ENCODE measurements around the gene CBX2.

CBX2 gene

DNA sequence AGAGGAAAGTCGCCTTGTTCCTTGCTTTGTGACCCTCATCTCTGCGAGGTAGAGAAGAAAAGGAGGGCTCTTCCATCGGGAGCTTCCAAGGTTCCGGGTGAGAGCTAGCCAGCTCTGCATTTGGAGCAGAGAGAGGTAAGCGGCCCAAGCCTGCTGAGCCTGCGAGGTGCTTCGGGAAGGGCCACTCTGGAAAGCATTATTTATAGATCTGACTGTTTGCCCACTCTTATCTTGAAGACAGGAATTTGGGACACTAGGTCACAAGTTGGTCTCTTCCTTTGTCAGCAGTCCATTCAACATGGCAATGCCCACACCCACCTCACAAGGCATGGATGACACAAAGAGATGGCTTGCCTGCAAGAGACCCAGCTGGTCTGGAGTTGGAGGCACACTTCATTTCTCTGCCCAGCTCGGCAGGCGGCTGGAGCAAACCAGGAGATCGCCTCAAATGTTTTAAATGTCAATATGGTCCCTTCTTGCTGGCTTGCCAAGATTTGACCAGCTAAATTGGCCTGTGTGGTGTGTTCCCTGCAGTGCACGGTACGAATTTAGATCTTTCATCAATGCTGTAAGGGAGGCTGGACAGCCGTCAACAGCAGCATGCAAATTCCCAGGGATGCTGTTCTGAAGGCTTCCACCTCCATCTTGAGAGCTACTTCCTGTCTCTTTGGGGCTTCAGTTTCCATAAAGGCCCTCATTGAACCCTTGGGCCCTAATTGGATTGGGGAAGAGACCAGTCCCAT lies 41.8 kb downstream of the CBX2 start:
- peak in 1 of 10 donors; percentile 56 for DNase-seq
- intact Hi-C loops (cut with DNase I) = no loop called here

DNA sequence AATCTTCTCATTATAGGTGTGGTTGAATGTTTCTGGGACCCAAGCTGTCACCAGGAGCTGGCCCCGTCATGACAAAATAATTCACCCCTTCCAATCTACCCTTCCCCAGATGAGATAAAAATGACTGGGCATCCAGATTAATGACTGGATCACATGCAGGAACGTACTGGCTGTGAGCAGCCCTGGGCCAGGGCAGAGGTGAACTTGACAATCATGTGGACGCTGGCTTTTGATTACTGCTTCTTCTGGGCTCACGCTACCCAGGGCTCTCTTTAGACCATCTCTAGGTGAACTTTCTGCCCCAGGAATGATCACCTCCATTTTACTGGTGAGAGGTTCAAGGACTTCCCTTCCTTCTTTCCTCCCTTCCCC lies 43.0 kb downstream of the CBX2 start:
- intact Hi-C loops (cut with DNase I) = no loop called here
- DNase-seq = no peak

DNA sequence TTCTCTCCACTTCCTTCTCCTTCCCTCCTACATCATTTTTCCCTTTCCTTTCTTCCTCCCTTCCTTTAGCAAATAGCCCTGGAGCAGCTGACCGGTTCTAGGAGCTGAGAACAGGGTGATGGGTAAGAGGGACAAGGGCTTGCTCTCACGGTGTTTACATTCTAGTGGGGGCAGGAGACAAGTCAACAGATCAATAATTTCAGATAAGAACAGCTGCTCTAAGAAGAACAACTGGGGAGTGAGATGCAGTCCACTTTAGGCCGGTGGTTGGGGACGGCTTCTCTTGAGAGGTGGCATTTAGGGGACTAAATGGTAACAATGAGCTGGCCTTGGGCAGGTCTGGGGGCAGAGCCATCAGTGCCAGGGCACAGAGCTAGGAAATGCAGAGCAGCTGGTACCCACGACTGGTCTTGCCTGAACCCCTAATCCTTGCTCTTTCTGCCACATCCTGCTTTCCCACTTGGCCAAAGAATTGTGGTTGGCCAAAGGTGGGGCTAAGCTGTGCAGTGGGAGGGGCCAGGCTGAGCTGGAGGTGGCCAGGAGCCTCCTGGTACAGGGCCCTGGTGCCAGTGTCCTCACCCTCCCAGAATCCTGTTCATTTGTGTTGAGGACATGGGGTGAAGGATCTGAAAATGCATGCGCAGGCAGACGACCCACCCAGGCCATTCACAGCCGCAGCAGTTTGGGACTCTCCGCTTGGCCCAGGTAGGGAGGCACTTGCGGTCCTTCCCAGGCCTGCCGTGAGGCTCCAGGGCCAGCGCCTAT lies 43.6 kb downstream of the CBX2 start:
- DNase-seq = no peak
- intact Hi-C loops (cut with DNase I) = no loop called here

DNA sequence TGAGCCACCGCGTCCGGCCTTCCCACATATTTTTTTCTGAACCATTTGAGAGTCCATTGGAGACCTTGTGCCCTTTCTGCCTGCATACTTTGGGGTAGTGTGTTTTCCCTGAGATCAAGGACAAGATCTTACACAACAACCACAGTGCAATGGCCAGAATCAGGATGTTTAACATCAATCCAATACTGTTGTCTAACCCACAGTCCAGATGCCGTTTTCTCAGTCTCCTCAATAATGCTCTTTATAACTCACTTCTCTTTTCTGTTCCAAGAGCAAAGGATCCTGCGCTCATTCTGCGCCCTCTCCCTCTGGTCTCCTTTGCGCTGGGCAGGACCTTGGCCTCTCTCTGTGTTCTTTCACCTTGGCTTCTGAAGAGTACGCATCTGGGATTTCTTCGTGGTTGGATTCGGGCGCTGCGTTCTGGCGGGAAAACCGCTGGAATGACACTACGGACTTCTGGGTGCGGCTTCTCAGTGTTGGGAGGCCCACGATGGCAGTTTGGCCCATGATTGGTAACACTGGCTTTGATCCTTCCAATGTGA lies 44.7 kb downstream of the CBX2 start:
- DNase-seq = peak in 1 of 10 donors; percentile 2
- intact Hi-C loops (cut with DNase I) = no loop called here

DNA sequence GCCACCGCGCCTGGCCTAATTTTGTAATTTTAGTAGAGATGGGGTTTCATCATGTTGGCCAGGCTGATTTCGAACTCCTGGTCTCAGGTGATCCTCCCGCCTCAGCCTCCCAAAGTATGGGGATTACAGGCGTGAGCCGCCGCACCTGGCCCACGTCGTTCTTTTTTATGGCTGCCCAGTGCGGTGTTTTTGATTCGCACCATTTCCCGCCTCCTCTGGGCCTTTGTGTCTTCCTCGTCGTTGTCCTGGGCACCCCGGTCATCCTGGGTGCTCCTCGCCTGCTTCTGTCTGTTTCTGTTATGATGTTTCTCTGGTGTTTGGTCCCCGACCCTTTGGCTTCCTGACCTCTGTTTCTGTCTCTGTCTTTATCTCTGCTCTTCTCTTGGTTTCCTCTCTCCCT lies 46.3 kb downstream of the CBX2 start:
- intact Hi-C loops (cut with DNase I) = no loop called here
- no peak for DNase-seq

DNA sequence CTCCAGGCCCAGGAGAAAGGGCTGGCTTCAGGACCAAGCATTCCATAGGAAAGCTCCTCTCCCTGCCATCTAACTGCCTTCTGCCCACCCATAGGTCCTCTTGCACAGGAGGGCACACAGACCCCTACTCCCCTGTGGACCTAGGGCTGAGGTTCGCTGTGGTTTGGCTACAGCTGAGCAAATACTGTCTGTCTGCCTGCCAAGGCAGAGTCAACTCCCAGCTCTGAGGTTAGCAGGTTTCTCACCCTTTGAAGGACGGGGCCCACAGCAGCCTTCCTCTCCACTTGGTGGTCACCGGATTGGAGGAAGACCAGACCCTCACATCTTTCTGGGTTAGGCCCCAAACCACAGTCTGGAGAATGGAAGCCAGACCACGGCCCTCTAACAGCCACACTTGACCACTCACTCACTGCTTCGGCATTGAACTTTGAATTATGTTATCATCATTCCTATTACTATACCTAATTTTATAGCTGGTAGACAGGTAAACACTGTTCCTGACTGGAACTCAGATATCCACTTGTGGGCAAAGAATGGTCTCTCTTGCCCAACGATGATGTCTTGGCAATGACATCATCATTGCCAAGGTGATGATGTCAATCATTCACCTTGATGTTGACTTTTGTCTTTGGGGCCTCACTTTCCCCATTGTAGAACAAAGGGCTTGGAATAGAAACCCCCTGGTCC lies 47.1 kb downstream of the CBX2 start:
- intact Hi-C loops (cut with DNase I) = no loop called here

DNA sequence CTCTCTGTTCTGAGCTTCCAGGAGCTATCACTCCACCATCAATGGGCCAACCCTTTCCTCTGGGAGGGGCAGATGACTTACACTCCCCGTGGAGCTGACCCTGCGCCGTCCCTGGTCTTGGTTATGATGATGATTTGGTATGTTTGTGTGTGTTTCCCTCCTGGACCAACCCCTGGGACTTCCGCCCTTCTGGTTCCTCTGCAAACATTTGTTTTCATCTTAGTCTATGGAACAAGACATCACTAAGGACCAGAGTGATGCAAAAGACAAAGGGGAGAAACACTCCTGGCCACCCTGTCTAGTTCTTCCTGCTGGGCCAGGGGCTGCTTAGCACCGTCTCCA lies 47.6 kb downstream of the CBX2 start:
- DNase-seq = no peak
- intact Hi-C loops (cut with DNase I) = no loop called here

More for the DNA sequence above, 47.1 kb downstream of the CBX2 start:
- no peak for DNase-seq

DNA sequence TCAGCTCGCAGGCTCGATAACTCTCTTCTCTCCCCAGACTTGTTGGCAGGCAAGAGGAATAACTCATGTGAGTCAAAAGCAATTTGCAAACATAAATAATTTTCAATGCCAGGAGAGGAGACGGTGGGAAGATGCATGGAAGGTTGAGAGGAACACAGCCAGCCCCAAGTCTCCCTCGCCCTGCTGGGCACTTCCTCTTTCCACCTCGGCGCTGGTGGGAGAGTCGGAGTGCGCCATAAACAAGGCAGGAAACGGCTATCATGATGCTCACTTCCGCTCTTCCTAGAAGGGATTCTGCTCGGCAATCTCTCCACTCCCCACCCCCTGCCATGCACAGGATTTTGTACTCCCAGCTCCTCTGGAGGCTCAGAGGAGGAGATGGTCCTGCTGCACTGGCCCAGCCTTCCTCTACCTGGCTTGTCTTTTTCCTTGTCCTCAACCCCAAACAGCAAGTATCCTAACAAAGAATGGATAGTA lies 48.3 kb downstream of the CBX2 start:
- no peak for DNase-seq
- intact Hi-C loops (cut with DNase I) = no loop called here

DNA sequence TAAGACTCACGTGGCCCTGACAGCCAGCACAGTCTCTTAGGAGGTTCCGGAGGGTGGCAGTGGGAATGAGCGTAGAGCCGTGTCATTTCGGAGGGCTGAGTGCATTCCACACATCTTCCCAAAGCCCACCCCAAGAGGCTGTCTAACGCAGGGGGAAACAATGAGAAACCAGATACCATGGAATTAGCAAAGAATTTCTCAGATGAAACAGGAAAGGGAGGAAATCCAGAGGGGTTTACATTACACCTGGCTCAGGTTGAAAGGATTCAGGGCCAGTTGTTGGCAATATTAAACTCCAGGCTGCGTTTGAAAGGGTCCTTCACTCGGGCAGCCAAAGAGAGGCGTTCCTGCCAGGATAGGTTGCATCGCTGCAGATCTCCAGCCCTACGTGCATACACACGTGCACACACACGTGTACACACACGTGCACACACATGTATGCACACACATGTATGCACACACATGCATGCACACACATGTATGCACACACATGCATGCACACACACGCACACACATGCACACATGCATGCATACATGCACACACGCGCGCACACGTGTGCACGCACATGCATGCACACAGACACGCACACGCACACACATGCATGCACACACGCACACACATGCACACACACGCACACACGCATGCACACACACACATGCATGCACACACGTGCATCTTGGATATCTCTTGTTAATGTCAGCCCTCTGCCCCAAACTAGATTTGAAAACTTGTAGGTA lies 49.1 kb downstream of the CBX2 start:
- intact Hi-C loops (cut with DNase I) = no loop called here
- no peak for DNase-seq

DNA sequence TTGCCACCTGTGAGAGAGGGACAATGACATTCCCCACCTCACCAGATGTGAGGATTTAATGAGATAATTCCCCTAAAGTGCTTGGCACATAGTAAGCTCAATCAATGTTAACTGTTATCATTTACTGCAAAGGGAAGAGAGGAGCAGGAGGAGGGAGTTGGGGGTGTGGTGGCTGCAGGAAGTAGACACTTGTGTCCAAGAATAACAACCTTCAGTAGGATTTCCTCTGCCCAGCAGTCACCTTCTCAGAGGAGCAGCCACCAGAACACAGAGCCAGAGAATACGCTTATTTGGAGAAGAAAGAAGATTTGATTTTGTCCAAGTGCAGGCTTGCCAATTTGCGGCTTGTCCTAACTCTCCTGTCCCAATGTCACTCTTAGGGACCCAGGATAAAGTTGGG lies 51.1 kb downstream of the CBX2 start:
- intact Hi-C loops (cut with DNase I) = no loop called here

DNA sequence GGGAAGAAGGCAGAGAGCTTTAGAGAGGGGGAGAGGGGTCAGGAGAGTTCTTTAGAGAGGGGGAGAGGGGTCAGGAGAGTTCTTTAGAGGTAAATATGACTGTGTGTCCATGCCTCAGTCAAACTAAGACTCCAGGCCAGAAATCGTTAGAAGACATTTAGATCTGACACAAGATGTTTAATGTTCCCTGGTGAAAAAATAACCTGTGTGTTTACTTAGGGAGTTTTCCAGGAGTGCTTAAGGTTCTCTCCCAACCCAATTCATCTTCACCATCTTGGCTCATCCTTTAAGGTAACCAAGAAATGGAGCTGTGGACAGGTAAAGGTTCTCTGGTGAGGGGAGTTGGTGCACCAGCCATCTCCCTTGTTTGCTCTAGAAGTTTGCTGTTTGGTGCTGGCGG lies 51.5 kb downstream of the CBX2 start:
- no peak for DNase-seq

More for the DNA sequence above, 51.1 kb downstream of the CBX2 start:
- no peak for DNase-seq

DNA sequence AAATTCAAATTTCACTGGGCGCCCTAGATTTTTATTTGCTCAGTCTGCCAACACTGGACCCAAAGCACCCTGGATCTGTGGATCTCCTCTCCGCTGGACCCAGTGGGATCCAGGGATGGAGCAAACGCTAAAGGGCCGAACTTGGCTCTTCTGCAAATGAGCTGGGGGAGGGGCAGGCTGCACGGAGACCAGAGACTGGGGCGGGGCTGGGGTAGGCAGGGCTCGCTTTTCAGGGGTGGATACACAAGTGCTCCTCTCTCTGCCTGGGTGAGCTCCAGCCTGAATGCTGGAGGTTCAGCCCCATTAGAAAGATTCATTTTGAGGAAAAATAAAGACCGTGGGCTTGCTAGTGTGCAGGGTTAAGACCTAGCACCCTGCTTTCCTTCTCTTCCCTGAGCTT lies 52.4 kb downstream of the CBX2 start:
- intact Hi-C loops (cut with DNase I) = no loop called here
- no peak for DNase-seq

More for the DNA sequence above, 51.5 kb downstream of the CBX2 start:
- intact Hi-C loops (cut with DNase I) = no loop called here

DNA sequence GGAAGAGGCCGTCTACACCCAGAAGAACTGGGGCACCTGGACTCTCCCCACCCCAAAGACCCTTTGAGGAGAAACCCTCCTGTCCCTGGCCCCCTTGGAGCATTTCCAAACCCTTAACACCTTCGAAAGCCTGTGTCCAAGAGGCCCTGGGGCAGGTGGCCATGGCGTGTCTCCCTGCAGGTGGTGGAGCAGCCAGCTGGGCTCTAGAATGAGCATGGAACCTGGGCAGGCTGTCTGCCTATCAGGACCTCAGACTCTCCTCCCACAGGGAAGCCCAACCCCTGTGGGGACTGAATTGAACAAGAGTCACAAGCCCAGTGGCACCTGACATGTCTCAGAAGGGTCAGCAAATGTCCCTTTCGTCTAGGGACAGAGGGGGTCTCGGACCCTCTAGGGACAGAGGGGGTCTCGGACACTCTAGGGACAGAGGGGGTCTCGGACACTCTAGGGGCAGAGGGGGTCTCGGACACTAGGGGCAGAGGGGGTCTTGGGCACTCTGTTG lies 52.9 kb downstream of the CBX2 start:
- no peak for DNase-seq
- intact Hi-C loops (cut with DNase I) = no loop called here

DNA sequence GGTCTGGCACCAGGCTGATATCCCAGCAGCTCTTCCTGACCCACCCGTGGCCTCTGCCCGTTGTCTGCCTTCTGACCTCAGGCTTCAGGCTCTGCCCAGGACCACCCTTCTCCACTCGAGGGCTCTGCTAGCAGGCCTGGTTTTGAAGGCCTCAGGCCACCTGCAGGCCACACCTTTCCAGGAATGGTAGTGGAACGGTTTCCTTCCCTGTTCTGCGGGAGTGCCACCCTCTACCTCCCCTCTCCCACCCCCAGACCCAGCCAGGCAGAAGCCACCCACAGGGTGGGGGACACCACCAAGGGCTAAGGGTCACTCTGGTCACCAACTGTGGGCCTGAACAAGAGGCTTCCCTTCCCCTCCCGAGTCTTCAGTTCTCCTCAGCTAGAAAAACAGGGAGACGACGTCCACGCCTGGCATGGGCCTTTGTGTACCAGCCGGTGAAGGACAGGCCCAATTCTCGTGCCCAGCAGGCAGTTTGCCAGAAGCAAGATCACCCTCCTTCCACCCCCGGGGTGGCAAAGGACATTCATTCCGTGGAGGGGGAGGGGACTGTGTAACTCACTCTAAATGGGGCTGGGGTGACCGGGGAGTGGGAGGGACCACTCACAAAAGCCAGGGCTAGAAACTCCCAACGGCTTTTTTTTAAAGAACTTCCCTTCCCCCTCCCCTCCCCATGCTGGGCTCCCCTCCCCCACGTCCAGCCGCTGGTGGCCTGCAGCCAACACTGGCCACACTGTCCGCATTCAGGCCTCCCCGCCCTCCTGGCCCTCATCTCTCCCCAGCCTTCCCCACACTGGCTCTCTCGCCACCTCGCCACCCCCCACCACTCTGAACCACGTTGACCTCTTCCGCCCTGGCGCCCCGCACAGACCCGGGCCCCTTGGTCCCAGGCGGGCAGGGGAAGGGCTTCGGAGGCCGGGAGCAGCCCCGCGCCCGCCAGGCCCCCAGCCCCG lies 53.6 kb downstream of the CBX2 start:
- peak; percentile 62 to 97 (median 81) for DNase-seq
- intact Hi-C loops (cut with DNase I) = no loop called here

DNA sequence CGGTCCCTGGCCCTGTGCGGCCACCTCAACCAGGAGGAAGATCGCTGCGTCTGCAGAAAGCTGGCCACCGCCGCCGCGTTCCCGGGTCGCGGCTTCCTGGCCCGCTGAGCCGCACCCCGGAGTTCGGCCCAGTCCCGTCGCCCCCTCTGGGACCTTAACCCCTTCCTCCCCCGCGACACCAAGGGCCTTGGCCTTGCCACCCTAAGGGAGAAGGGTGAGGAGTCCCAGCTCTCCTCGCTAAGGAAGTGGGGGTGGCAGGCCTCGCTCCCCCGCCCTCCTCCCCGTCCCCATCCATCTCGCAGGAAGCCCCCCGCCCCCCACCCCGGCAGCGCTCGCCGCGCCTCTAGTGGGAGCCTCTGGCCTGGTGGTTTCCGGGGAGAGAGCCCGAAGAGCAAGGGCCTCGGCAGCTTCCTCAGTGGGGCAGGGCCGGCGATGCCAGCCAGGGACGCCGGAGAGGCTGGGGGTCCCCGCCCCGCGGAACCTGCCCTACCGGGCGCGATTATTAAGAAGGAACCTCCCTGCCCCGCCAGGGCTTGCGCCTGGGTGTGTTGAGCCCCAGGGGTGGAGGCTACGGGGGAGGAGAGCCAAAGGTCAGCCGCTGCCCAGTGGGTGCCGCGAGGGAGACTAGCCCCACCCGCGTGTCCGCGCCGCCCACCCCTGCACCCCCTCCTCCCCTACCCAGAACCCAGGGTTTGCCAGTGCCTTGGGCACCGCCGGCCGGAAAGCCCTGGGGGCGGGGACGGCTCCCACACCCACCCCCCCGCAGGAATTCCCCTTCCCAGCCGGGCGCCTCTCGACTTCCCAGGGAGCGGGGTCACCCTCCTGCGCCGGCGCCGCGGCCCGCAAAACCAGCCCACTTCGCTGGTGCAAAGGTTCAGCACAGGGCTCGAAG lies 54.5 kb downstream of the CBX2 start:
- intact Hi-C loops (cut with DNase I) = no loop called here
- DNase-seq = peak in 1 of 10 donors; percentile 85

DNA sequence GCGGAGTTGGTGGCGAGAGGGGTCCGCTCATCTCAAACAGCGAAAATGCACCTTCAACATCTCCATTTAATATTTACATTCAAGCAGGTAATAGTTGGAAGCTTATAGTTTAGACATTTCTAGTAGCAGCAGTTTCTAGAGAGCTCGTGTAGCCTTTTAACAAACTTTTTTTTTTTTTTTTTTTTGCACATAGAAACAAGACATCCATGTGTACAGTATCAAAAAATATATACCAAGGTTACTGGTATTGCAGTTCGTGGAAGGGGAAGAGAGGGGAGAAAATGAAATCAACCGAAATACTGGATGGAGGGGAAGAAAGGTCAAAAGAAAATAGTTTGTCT lies 55.1 kb downstream of the CBX2 start:
- intact Hi-C loops (cut with DNase I) = no loop called here
- DNase-seq = no peak

DNA sequence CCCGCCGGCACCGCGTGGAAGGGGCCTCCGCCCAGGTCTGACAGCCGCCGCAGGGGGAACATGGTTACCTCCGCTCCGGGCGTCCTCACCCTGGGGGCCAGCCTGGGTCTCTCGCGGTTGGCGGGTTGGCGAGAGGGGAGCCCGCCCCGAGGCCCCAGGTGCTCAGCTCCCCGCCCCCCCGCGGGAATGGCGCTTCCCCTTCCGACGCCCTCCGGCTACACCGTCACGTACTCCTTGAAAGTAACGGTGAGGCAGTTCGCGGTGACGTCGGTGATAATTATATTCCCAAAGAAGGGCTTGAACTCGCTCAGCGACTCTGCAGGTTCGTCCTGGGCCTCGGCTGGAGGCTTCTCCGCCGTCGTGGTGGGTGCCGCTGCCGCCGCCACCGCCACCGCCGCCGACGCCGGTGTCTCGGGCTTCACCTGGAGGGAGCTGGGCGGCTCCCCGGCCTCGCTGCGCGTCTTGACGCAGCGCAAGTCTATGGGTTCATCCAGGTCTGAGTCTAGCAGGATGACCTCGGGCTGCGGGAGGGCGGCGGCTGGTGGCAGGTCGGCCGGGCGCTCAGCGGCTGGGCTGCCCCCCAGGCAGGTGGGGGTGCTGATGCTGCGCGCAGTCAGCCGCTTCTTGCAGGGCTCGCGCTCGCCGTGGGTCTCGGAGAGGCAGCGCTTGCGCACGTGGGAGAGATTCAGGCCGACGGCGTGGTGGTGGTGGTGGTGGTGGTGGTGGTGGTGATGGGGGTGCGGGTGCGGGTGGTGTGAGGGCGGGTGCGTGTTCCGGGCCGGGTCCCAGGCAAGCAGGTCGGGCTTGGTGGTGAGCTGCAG lies 56.0 kb downstream of the CBX2 start:
- DNase-seq = no peak
- intact Hi-C loops (cut with DNase I) = no loop called here

All from posterior cingulate gyrus (tissue), 11 donors.